ENCODE measurements around the gene GRB2. TPM values are rescaled to one million over a fixed set of nuclear protein-coding genes. Genes with fewer than 3 reads are reported as not detected.

The GRB2 gene
- total RNA-seq, 4 donors from 2014 or later, result 64.8 to 120 (median 98.3) TPM

- Histone ChIP-seq H3K9me3 (no peaks in the 10 kb centered on the region), H3K36me3 (no peaks in the 10 kb centered on the region), H3K27ac (peak overlapping the region in 1 of 4 donors; percentile 13), H3K4me3 (no peak overlapping the region), H3K27me3 (no peaks in the 10 kb centered on the region), H3K4me1 (peaks cover 0 to 35% (median 7%) of the 10 kb centered on the region in 4 donors)
- no peak for TF ChIP-seq CTCF (IDR thresholded peaks at IDR 0.05)
- TF ChIP-seq POLR2A (IDR thresholded peaks at IDR 0.05), result no peak
- no peak for DNase-seq
Observed at GRCh38 chr17:75402026-75402425, 3.5 kb downstream of the GRB2 start.

GRCh38 chr17:75400326-75400939, 5.0 kb downstream of the GRB2 start:
- H3K4me1 ChIP-seq, result peaks cover 0 to 34% (median 10%) of the 10 kb centered on the region in 4 donors
- no peaks in the 10 kb centered on the region for H3K9me3 ChIP-seq
- no peaks in the 10 kb centered on the region for H3K36me3 ChIP-seq
- peak in 2 of 3 donors; percentile 16 to 21 for DNase-seq
- no peak overlapping the region for H3K27ac ChIP-seq
- TF ChIP-seq POLR2A (IDR thresholded peaks at IDR 0.05), result no peak
- TF ChIP-seq CTCF (IDR thresholded peaks at IDR 0.05), result no peak
- no peak overlapping the region for H3K4me3 ChIP-seq
- H3K27me3 ChIP-seq, result no peaks in the 10 kb centered on the region

- Histone ChIP-seq H3K27ac (no peak overlapping the region), H3K9me3 (no peaks in the 10 kb centered on the region), H3K4me1 (peaks cover 0 to 39% (median 18%) of the 10 kb centered on the region in 4 donors), H3K4me3 (no peak overlapping the region), H3K36me3 (no peaks in the 10 kb centered on the region), H3K27me3 (no peaks in the 10 kb centered on the region)
- peak in 2 of 3 donors; percentile 10 to 18 for DNase-seq
- TF ChIP-seq POLR2A (IDR thresholded peaks at IDR 0.05) (no peak), CTCF (IDR thresholded peaks at IDR 0.05) (no peak)
Observed at GRCh38 chr17:75398279-75398678, 7.2 kb downstream of the GRB2 start.

- H3K27me3 ChIP-seq, result no peaks in the 10 kb centered on the region
- TF ChIP-seq POLR2A (IDR thresholded peaks at IDR 0.05) (no peak), CTCF (IDR thresholded peaks at IDR 0.05) (no peak)
- peaks cover 0 to 42% (median 21%) of the 10 kb centered on the region in 4 donors for H3K4me1 ChIP-seq
- no peak overlapping the region for H3K27ac ChIP-seq
- no peaks in the 10 kb centered on the region for H3K9me3 ChIP-seq
- no peak for DNase-seq
- H3K36me3 ChIP-seq, result no peaks in the 10 kb centered on the region
- H3K4me3 ChIP-seq, result no peak overlapping the region
Observed at GRCh38 chr17:75397217-75397616, 8.3 kb downstream of the GRB2 start.

GRCh38 chr17:75396796-75397195, 8.7 kb downstream of the GRB2 start:
- TF ChIP-seq CTCF (IDR thresholded peaks at IDR 0.05) (no peak), POLR2A (IDR thresholded peaks at IDR 0.05) (no peak)
- H3K9me3 ChIP-seq, result no peaks in the 10 kb centered on the region
- H3K36me3 ChIP-seq, result no peaks in the 10 kb centered on the region
- no peak for DNase-seq
- no peak overlapping the region for H3K27ac ChIP-seq
- H3K4me1 ChIP-seq, result peaks cover 0 to 43% (median 19%) of the 10 kb centered on the region in 4 donors
- H3K27me3 ChIP-seq, result no peaks in the 10 kb centered on the region
- H3K4me3 ChIP-seq, result no peak overlapping the region

All from Peyer's patch (tissue), 4 donors.